CD4-positive, alpha-beta T cell (primary cell): ENCODE results near the gene SSBP2. TPM values are rescaled to one million over a fixed set of nuclear protein-coding genes. Genes with fewer than 3 reads are reported as not detected.

Source experiments
- ATAC-seq: fragments of 200-7000 bp; cut with Tn5 transposase; one replicate; pipeline ENCODE4 v1.10.0; 2022; ENCODE audit warnings: mild to moderate bottlenecking; ENCODE audit not compliant: poor library complexity
- CTCF ChIA-PET: fragments of 350-600 bp; sonication (Branson Sonifier 250); formaldehyde crosslinking; loops from one replicate; lab custom pipeline; 2021; ENCODE audit warnings: antibody characterized with exemption, inconsistent platforms; lab: Charles Lee
- POLR2A ChIA-PET: fragments of 350-600 bp; sonication (Branson Sonifier 250); formaldehyde crosslinking; loops from one replicate; lab custom pipeline; 2021; ENCODE audit warnings: antibody characterized with exemption, inconsistent platforms; lab: Charles Lee
- DNase-seq, 14 experiments: peaks; one replicate each; pipeline ENCODE4 v3.0.0-alpha.2; 2013 to 2020; ENCODE audit warnings: mixed read lengths in 2 of 14
- H3K27ac ChIP-seq, 2 donors: one replicate each; pipeline versions ENCODE4 v1.5.1 to v1.7.0; 2013; ENCODE audit warnings: low read length in 2 of 2, low read depth in 1 of 2, mild to moderate bottlenecking in 1 of 2
- H3K27me3 ChIP-seq, 2 experiments: 1 replicate in 1 of 2; 2 replicates in 1 of 2; pipeline versions ENCODE4 v1.6.1 to v1.7.0; 2013; ENCODE audit warnings: low read length in 2 of 2, control low read depth in 1 of 2, mild to moderate bottlenecking in 1 of 2, moderate library complexity in 1 of 2; ENCODE audit not compliant: insufficient read depth in 2 of 2, control insufficient read depth in 1 of 2
- H3K36me3 ChIP-seq: one replicate; pipeline ENCODE4 v1.6.1; 2013; ENCODE audit warnings: low read length, control low read depth; ENCODE audit not compliant: insufficient read depth
- H3K4me1 ChIP-seq: one replicate; pipeline ENCODE4 v1.6.1; 2013; ENCODE audit warnings: low read length, control low read depth; ENCODE audit not compliant: insufficient read depth
- H3K4me3 ChIP-seq: one replicate; pipeline ENCODE4 v1.5.1; 2013; ENCODE audit warnings: mild to moderate bottlenecking, low read length, moderate library complexity
- H3K9me3 ChIP-seq, 2 experiments: 1 replicate in 1 of 2; 2 replicates in 1 of 2; pipeline versions ENCODE4 v1.6.1 to v1.7.0; 2013; ENCODE audit warnings: low read length in 2 of 2, mild to moderate bottlenecking in 2 of 2, control low read depth in 1 of 2, moderate library complexity in 1 of 2; ENCODE audit not compliant: control insufficient read depth in 1 of 2, insufficient read depth in 1 of 2
- H3K27ac Mint-ChIP-seq: one replicate; pipeline ENCODE4 v1.8.0; 2020; ENCODE audit warnings: mixed read lengths
- H3K27me3 Mint-ChIP-seq: one replicate; pipeline ENCODE4 v1.8.0; 2021; ENCODE audit warnings: mixed read lengths
- H3K36me3 Mint-ChIP-seq: one replicate; pipeline ENCODE4 v1.8.0; 2021; ENCODE audit warnings: low read depth, mixed read lengths
- H3K4me1 Mint-ChIP-seq: one replicate; pipeline ENCODE4 v1.8.0; 2021; ENCODE audit warnings: low read depth, mixed read lengths
- H3K4me3 Mint-ChIP-seq: one replicate; pipeline ENCODE4 v1.8.0; 2020; ENCODE audit warnings: mild to moderate bottlenecking, mixed read lengths
- H3K9me3 Mint-ChIP-seq: one replicate; pipeline ENCODE4 v1.8.0; 2020; ENCODE audit warnings: mixed read lengths
- intact Hi-C, 2 experiments: fragments of 100-400 bp; cut with DNase I in 1 of 2; cut with micrococcal nuclease in 1 of 2; formaldehyde crosslinking; loops; one replicate each; pipeline versions ENCODE4 v1.15.1 to v1.9.0; 2023 to 2025; cut with DNase I, micrococcal nuclease
- total RNA-seq, 174 experiments: library from RNA in 2 of 174; stranded (reverse) in 2 of 174; gene quantifications; one replicate each; pipeline ENCODE4 v1.2.3 and lab custom pipeline; 2021 to 2026
- TF ChIP-seq, protein P1 (sequence below): fragments of 200-600 bp; IDR thresholded peaks from one replicate; pipeline ENCODE4 v1.8.0; 2022; ENCODE audit warnings: antibody characterized with exemption, mild to moderate bottlenecking

SSBP2 gene
- total RNA-seq, 2 experiments from 2014 or later = 33.5 to 36.3 TPM

DNA sequence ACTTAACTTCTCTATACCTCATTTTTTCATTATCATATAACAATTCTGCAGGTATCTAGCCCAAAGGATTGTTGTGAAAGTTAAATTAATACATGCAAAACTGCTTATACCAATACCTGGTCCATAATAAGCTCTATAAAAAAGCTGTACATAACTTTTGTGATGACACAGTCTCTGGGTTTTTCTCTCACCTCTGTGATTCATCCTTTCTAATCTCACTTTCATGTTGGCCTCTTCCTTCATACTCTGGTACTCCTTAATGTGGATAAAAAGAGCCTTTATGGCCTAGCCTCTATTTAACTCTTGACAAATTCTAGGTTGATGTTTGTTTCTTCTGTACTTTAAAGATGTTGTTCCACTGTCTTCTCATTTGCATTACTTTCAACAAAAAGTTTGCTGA is 194.1 kb downstream of the SSBP2 start:
- Histone ChIP-seq H3K4me3 (no peak overlapping the region), H3K27me3 (no peaks in the 10 kb centered on the region), H3K4me1 (no peaks in the 10 kb centered on the region), H3K36me3 (no peaks in the 10 kb centered on the region), H3K9me3 (no peaks in the 10 kb centered on the region), H3K27ac (no peak overlapping the region)
- Mint-ChIP-seq H3K36me3 (peaks cover 7% of the 10 kb centered on the region), H3K27ac (no peak overlapping the region), H3K4me1 (peaks cover 33% of the 10 kb centered on the region), H3K9me3 (no peaks in the 10 kb centered on the region), H3K4me3 (no peak overlapping the region), H3K27me3 (no peaks in the 10 kb centered on the region)
- CTCF ChIA-PET = interaction anchor here (1.2 kb wide), 1 partner anchor 11 kb away, joined by 3 read pairs; no protein-coding TSS in a partner anchor
- POLR2A ChIA-PET = no interaction called here
- intact Hi-C loops = no loop called here
- ATAC-seq (no peak), DNase-seq (no peak)
- TF ChIP-seq, protein P1, sequence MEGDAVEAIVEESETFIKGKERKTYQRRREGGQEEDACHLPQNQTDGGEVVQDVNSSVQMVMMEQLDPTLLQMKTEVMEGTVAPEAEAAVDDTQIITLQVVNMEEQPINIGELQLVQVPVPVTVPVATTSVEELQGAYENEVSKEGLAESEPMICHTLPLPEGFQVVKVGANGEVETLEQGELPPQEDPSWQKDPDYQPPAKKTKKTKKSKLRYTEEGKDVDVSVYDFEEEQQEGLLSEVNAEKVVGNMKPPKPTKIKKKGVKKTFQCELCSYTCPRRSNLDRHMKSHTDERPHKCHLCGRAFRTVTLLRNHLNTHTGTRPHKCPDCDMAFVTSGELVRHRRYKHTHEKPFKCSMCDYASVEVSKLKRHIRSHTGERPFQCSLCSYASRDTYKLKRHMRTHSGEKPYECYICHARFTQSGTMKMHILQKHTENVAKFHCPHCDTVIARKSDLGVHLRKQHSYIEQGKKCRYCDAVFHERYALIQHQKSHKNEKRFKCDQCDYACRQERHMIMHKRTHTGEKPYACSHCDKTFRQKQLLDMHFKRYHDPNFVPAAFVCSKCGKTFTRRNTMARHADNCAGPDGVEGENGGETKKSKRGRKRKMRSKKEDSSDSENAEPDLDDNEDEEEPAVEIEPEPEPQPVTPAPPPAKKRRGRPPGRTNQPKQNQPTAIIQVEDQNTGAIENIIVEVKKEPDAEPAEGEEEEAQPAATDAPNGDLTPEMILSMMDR = no peak

- H3K27me3 ChIP-seq = no peaks in the 10 kb centered on the region
- H3K4me1 Mint-ChIP-seq = peaks cover 33% of the 10 kb centered on the region
- no peak overlapping the region for H3K27ac ChIP-seq
- ChIA-PET CTCF (no interaction called here), POLR2A (no interaction called here)
- no peak overlapping the region for H3K27ac Mint-ChIP-seq
- H3K4me3 Mint-ChIP-seq = no peak overlapping the region
- ATAC-seq = no peak
- H3K27me3 Mint-ChIP-seq = no peaks in the 10 kb centered on the region
- no peak for DNase-seq
- no peaks in the 10 kb centered on the region for H3K36me3 ChIP-seq
- no peaks in the 10 kb centered on the region for H3K9me3 ChIP-seq
- TF ChIP-seq, protein P1 = no peak
- intact Hi-C loops = no loop called here
- H3K4me1 ChIP-seq = no peaks in the 10 kb centered on the region
- no peak overlapping the region for H3K4me3 ChIP-seq
- no peaks in the 10 kb centered on the region for H3K9me3 Mint-ChIP-seq
- peaks cover 12% of the 10 kb centered on the region for H3K36me3 Mint-ChIP-seq
These were observed 195.0 kb downstream of the SSBP2 start for GRCh38 chr5:81555865-81556264.

DNA sequence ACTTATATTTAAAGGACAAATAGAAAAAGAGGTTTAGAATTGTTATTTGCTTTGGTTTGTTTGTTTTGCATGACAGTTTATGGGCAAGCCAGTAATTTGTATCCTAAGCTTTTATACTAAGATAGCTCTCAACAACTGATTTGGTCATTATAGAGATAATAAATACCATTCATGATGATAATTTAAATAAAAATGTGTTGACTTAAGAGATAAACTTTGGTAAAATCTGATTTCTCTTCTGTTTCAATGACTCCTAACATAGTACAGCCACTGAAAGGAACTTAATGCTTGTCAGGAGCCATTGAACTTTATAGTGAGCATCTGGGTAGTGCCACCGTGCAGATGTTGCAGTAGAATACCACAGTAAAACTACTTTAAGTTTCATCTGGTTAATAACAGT is 196.2 kb downstream of the SSBP2 start:
- Histone ChIP-seq H3K27me3 (no peaks in the 10 kb centered on the region), H3K4me3 (no peak overlapping the region), H3K27ac (no peak overlapping the region), H3K4me1 (no peaks in the 10 kb centered on the region), H3K9me3 (no peaks in the 10 kb centered on the region), H3K36me3 (peaks cover 2% of the 10 kb centered on the region)
- peaks cover 24% of the 10 kb centered on the region for H3K36me3 Mint-ChIP-seq
- intact Hi-C loops = no loop called here
- peaks cover 33% of the 10 kb centered on the region for H3K4me1 Mint-ChIP-seq
- DNase-seq (no peak), ATAC-seq (no peak)
- H3K4me3 Mint-ChIP-seq = no peak overlapping the region
- ChIA-PET CTCF (no interaction called here), POLR2A (no interaction called here)
- H3K27ac Mint-ChIP-seq = no peak overlapping the region
- TF ChIP-seq, protein P1 = no peak
- no peaks in the 10 kb centered on the region for H3K27me3 Mint-ChIP-seq
- H3K9me3 Mint-ChIP-seq = no peaks in the 10 kb centered on the region
